Measurements from ENCODE around the gene PDIA4. TPM values are rescaled to one million over a fixed set of nuclear protein-coding genes. Genes with fewer than 3 reads are reported as not detected.
"Not testable (repeated sequence)": the region's sequence is repeated elsewhere in the genome, so short reads cannot be mapped to it uniquely, and the experiment has no call there.

PDIA4 gene
- total and polyA plus RNA-seq, 4 donors, result 24.4 to 86.0 (median 63.9) TPM

DNA sequence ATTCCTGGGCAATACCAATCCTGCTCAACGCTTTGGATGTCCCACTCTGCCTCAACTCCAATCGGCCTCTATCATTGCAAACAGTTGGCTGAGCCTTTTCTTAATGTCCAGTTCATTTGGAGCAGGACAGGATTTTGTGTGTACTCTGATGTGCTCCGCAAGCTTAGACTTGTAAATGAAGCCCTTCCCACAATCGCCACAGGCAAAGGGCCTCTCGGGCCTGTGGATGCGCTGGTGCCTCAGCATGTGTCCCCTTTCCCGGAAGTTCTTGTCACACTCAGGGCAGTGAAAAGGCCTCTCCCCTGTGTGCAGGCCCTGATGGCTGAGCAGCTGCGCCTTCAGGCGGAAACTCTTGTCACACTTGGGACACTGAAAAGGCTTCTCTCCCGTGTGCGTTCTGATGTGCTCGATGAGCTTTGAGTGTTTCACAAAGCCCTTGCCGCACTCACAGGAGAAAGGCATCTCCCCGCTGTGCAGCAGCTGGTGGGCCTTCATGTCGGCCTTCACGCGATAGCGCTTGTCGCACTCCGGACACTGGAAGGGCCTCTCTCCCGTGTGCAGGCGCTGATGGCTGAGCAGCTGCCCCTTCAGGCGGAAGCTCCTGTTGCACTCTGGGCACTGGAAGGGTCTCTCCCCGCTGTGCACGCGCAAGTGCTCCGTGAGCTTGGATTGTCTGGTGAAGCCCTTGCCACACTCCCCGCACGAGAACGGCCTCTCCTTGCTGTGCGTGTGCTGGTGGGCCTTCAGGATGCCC lies 42.2 kb upstream of the PDIA4 start:
- intact Hi-C loops (cut with DNase I), result no loop called here
- no peaks in the 10 kb centered on the region for H3K27me3 ChIP-seq (ENCODE audit: control insufficient read depth in 1 of 2, insufficient read depth in 2 of 2, low read length in 1 of 2)
- H3K36me3 ChIP-seq (ENCODE audit: control insufficient read depth in 1 of 2, insufficient read depth in 2 of 2, low read length in 1 of 2), result peaks cover 2% of the 10 kb centered on the region in 2 donors
- H3K27ac ChIP-seq (ENCODE audit: low read depth in 1 of 2, low read length in 2 of 2), result no peak overlapping the region
- no peaks in the 10 kb centered on the region for H3K9me3 ChIP-seq (ENCODE audit: control insufficient read depth, low read length)
- H3K4me3 ChIP-seq (ENCODE audit: low read length in 2 of 2), result no peak overlapping the region
- 94 to 97% methylated on average over 31 of the region's 31 CpGs for WGBS, 2 donors
- ATAC-seq (ENCODE audit: low FRiP score), result no peak
- H3K4me1 ChIP-seq (ENCODE audit: control insufficient read depth in 1 of 2, insufficient read depth in 2 of 2, low read length in 2 of 2), result no peaks in the 10 kb centered on the region
- no peak for DNase-seq

DNA sequence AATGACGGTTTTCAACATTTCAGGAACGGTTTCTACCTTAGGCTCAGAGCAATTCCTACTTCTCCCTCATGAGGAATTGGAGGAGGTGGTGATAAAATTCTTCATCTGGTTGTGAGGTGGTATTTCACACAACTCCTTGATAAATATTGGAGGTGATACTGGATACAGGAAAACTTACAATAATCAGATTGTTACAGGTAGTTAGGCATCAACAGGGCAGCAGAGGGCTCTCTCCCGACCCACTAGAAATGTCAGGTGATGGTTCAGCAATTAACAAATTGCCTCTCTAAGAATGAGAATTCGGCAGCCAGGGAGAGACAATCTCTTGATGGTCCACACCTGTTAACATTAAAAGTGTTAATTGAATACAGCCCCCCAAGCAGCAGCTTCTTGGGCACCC lies 39.6 kb upstream of the PDIA4 start:
- H3K9me3 ChIP-seq (ENCODE audit: control insufficient read depth, low read length), result no peaks in the 10 kb centered on the region
- H3K27me3 ChIP-seq (ENCODE audit: control insufficient read depth in 1 of 2, insufficient read depth in 2 of 2, low read length in 1 of 2), result no peaks in the 10 kb centered on the region
- intact Hi-C loops (cut with DNase I), result loop anchor here in 1 of 2 donors (5.0 kb wide), 1 partner anchor 61 kb away; no protein-coding TSS in a partner anchor
- no peak overlapping the region for H3K27ac ChIP-seq (ENCODE audit: low read depth in 1 of 2, low read length in 2 of 2)
- no peak for ATAC-seq (ENCODE audit: low FRiP score)
- no peak for DNase-seq
- H3K4me1 ChIP-seq (ENCODE audit: control insufficient read depth in 1 of 2, insufficient read depth in 2 of 2, low read length in 2 of 2), result no peaks in the 10 kb centered on the region
- no peak overlapping the region for H3K4me3 ChIP-seq (ENCODE audit: low read length in 2 of 2)
- peaks cover 2% of the 10 kb centered on the region in 2 donors for H3K36me3 ChIP-seq (ENCODE audit: control insufficient read depth in 1 of 2, insufficient read depth in 2 of 2, low read length in 1 of 2)
- 77% methylated on average over 4 of the region's 4 CpGs for WGBS, 2 donors

DNA sequence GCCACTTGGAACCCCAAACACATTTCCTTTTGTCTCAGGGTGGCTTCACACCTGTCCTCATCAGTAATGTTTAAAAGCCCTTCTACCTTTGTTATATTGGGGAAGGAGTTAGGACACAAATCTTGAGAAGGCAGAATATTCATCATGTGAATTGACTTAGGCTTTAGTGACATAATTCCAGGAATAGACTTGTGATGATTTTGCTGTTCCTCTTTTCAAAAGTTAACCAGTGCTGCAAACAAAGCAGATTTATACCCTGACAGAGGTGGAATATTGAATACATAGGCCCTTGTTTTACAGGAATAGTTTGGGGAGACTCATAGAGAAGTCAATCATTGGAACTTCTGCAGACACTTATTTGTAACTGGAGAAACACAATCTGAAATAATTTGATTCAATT lies 35.2 kb upstream of the PDIA4 start:
- Histone ChIP-seq H3K4me3 (ENCODE audit: low read length in 2 of 2) (no peak overlapping the region), H3K36me3 (ENCODE audit: control insufficient read depth in 1 of 2, insufficient read depth in 2 of 2, low read length in 1 of 2) (no peaks in the 10 kb centered on the region), H3K4me1 (ENCODE audit: control insufficient read depth in 1 of 2, insufficient read depth in 2 of 2, low read length in 2 of 2) (no peaks in the 10 kb centered on the region), H3K27ac (ENCODE audit: low read depth in 1 of 2, low read length in 2 of 2) (no peak overlapping the region), H3K27me3 (ENCODE audit: control insufficient read depth in 1 of 2, insufficient read depth in 2 of 2, low read length in 1 of 2) (no peaks in the 10 kb centered on the region), H3K9me3 (ENCODE audit: control insufficient read depth, low read length) (no peaks in the 10 kb centered on the region)
- ATAC-seq (ENCODE audit: low FRiP score) (no peak), DNase-seq (no peak)
- intact Hi-C loops (cut with DNase I), result no loop called here

DNA sequence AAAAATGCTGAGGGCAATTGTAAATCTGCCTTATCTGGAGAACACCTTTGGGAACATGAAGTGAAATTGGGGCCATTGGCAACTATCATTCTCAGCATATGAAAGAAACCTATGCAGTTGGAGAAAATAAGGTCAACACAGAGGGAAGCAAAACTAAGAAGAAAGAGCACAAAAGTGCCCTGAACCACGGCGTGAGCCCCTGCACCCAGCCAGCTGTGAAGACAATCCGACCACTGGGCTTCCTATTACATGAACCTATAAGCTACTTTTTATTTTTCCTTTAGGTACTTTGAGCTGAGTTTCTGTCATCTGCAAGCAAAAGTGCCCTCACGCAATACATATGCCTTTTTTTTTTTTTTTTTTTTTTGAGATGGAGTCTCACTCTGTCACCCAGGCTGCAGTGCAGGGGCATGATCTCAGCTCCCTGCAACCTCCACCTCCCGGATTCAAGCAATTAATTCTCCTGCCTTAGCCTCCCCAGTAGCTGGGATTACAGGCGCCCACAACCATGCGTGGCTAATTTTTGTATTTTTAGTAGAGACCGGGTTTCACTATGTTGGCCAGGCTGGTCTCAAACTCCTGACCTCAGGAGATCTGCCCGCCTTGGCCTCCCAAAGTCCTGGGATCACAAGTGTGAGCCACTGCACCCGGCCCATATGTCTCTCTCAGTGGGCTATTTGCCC lies 34.1 kb upstream of the PDIA4 start:
- intact Hi-C loops (cut with DNase I); ATAC-seq (ENCODE audit: low FRiP score): not testable (repeated sequence)

DNA sequence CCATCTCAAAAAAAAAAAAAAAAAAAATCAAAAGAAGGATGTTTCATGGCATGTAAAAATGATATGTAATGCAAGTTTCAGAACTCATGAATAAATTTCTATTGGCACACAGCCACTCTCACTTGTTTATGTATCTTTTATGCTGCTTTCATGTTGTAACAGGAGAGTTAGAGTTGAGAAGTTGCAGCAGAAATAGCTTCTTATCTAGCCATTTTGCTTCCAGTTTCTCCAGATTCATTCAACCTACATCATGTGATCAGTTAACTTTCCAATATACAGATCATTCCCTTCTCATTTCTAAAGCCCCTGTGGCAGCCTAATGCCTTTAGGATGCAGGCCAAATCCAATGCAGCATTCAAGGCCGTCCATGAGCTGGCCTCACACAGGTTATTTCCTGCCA lies 31.9 kb upstream of the PDIA4 start:
- intact Hi-C loops (cut with DNase I), result no loop called here
- no peak for DNase-seq
- H3K27ac ChIP-seq (ENCODE audit: low read depth in 1 of 2, low read length in 2 of 2), result no peak overlapping the region
- H3K4me3 ChIP-seq (ENCODE audit: low read length in 2 of 2), result no peak overlapping the region
- ATAC-seq (ENCODE audit: low FRiP score), result no peak
- no peaks in the 10 kb centered on the region for H3K9me3 ChIP-seq (ENCODE audit: control insufficient read depth, low read length)
- no peaks in the 10 kb centered on the region for H3K4me1 ChIP-seq (ENCODE audit: control insufficient read depth in 1 of 2, insufficient read depth in 2 of 2, low read length in 2 of 2)
- H3K36me3 ChIP-seq (ENCODE audit: control insufficient read depth in 1 of 2, insufficient read depth in 2 of 2, low read length in 1 of 2), result no peaks in the 10 kb centered on the region
- H3K27me3 ChIP-seq (ENCODE audit: control insufficient read depth in 1 of 2, insufficient read depth in 2 of 2, low read length in 1 of 2), result no peaks in the 10 kb centered on the region
- WGBS, 2 donors, result 30 to 51% methylated on average over 1 of the region's 1 CpG

More for the DNA sequence above, 34.1 kb upstream of the PDIA4 start:
- not testable (repeated sequence) for H3K4me3 ChIP-seq (ENCODE audit: low read length in 2 of 2); DNase-seq; H3K27me3 ChIP-seq (ENCODE audit: control insufficient read depth in 1 of 2, insufficient read depth in 2 of 2, low read length in 1 of 2); H3K36me3 ChIP-seq (ENCODE audit: control insufficient read depth in 1 of 2, insufficient read depth in 2 of 2, low read length in 1 of 2); H3K9me3 ChIP-seq (ENCODE audit: control insufficient read depth, low read length); H3K4me1 ChIP-seq (ENCODE audit: control insufficient read depth in 1 of 2, insufficient read depth in 2 of 2, low read length in 2 of 2); H3K27ac ChIP-seq (ENCODE audit: low read depth in 1 of 2, low read length in 2 of 2)
- 84% methylated on average over 10 of the region's 10 CpGs for WGBS, 2 donors

DNA sequence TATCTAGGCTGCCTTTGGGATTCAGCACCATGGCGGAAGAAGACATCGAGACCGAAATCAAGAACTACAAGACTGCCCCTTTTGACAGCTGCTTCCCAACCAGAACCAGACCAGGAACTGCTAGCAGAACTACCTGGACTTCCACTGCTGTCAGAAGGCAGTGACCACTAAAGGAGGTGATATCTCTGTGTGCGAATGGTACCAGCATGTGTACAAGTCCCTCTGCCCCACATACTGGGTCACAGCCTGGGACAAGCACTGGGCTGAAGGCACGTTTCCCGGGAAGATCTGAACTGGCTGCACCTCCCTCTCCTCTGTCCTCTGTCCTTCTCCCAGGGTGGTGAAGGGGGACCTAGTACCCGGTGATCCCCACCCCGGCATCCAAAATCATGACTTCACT lies 25.6 kb upstream of the PDIA4 start:
- H3K27me3 ChIP-seq (ENCODE audit: control insufficient read depth in 1 of 2, insufficient read depth in 2 of 2, low read length in 1 of 2), result peaks cover 0 to 2% of the 10 kb centered on the region in 2 donors
- intact Hi-C loops (cut with DNase I), result no loop called here
- H3K4me3 ChIP-seq (ENCODE audit: low read length in 2 of 2), result no peak overlapping the region
- no peaks in the 10 kb centered on the region for H3K36me3 ChIP-seq (ENCODE audit: control insufficient read depth in 1 of 2, insufficient read depth in 2 of 2, low read length in 1 of 2)
- ATAC-seq (ENCODE audit: low FRiP score) (no peak), DNase-seq (no peak)
- no peaks in the 10 kb centered on the region for H3K4me1 ChIP-seq (ENCODE audit: control insufficient read depth in 1 of 2, insufficient read depth in 2 of 2, low read length in 2 of 2)
- H3K9me3 ChIP-seq (ENCODE audit: control insufficient read depth, low read length), result no peaks in the 10 kb centered on the region
- no peak overlapping the region for H3K27ac ChIP-seq (ENCODE audit: low read depth in 1 of 2, low read length in 2 of 2)
- WGBS, 2 donors, result 88 to 91% methylated on average over 8 of the region's 8 CpGs

DNA sequence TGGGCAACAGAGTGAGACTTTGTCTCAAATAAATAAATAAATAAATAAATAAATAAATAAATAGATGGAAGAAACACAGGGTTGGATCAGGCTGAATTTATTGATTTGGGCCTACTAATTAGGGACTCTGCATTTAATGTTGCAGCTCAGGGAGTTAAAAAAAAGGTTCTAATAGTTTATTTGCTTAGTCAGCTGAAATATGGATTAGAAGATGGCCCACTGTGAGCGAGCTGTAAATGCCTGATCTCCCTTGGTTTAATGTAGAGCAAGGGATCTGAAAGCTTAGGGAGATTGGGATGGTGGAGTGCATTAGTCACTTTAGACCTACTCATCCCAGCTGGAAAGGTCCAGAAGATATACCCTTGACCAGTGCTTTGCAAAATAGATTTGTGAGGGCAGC lies 25.1 kb upstream of the PDIA4 start:
- ATAC-seq (ENCODE audit: low FRiP score) (no peak), DNase-seq (no peak)
- 92 to 95% methylated on average over 1 of the region's 1 CpG for WGBS, 2 donors
- no peak overlapping the region for H3K4me3 ChIP-seq (ENCODE audit: low read length in 2 of 2)
- intact Hi-C loops (cut with DNase I), result no loop called here
- H3K27me3 ChIP-seq (ENCODE audit: control insufficient read depth in 1 of 2, insufficient read depth in 2 of 2, low read length in 1 of 2), result peaks cover 0 to 2% of the 10 kb centered on the region in 2 donors
- no peaks in the 10 kb centered on the region for H3K9me3 ChIP-seq (ENCODE audit: control insufficient read depth, low read length)
- H3K4me1 ChIP-seq (ENCODE audit: control insufficient read depth in 1 of 2, insufficient read depth in 2 of 2, low read length in 2 of 2), result no peaks in the 10 kb centered on the region
- H3K36me3 ChIP-seq (ENCODE audit: control insufficient read depth in 1 of 2, insufficient read depth in 2 of 2, low read length in 1 of 2), result no peaks in the 10 kb centered on the region
- H3K27ac ChIP-seq (ENCODE audit: low read depth in 1 of 2, low read length in 2 of 2), result no peak overlapping the region

DNA sequence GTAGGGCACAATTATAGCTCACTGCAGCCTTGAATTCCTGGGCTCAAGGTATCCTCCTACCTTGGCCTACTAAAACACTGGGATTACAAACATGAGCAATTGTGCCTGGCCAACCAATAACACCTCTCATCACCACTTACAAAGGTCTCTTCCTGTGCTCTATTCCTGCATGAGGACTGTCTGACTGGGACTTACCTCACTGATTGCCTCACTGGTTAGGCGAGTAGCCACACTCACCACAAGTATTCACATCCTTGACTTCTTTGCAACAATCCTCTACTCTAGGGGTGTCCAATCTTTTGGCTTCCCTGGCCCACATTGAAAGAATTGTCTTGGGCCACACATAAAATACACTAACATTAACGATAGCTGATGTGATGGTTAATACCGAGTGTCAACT lies 22.6 kb upstream of the PDIA4 start:
- 91 to 94% methylated on average over 3 of the region's 3 CpGs for WGBS, 2 donors
- H3K4me3 ChIP-seq (ENCODE audit: low read length in 2 of 2), result no peak overlapping the region
- no peaks in the 10 kb centered on the region for H3K36me3 ChIP-seq (ENCODE audit: control insufficient read depth in 1 of 2, insufficient read depth in 2 of 2, low read length in 1 of 2)
- no peak overlapping the region for H3K27ac ChIP-seq (ENCODE audit: low read depth in 1 of 2, low read length in 2 of 2)
- DNase-seq (no peak), ATAC-seq (ENCODE audit: low FRiP score) (no peak)
- peaks cover 0 to 2% of the 10 kb centered on the region in 2 donors for H3K27me3 ChIP-seq (ENCODE audit: control insufficient read depth in 1 of 2, insufficient read depth in 2 of 2, low read length in 1 of 2)
- H3K9me3 ChIP-seq (ENCODE audit: control insufficient read depth, low read length), result no peaks in the 10 kb centered on the region
- H3K4me1 ChIP-seq (ENCODE audit: control insufficient read depth in 1 of 2, insufficient read depth in 2 of 2, low read length in 2 of 2), result no peaks in the 10 kb centered on the region
- intact Hi-C loops (cut with DNase I), result no loop called here

DNA sequence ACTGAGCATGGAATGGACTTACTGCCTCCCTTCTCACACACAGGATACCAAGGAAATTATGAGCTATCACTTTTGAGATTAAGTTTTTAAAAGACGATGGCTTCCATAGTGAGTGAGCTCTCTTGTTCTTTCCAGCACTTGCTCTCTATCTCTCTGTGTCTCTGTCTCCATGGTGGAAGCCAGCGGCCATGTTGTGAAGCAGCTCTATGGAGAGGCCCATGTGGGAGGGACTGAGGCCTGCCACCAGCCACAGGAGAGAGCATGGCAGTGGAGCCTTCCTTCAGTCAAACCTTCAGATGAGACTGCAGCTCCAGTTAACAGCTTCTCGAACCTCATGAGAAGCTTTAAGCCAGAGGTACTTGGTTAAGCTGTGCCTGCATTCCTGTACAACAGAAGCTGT lies 20.5 kb upstream of the PDIA4 start:
- ATAC-seq (ENCODE audit: low FRiP score), result no peak
- 76 to 81% methylated on average over 3 of the region's 3 CpGs for WGBS, 2 donors
- no peaks in the 10 kb centered on the region for H3K9me3 ChIP-seq (ENCODE audit: control insufficient read depth, low read length)

More for the DNA sequence above, 20.5 kb upstream of the PDIA4 start:
- H3K27me3 ChIP-seq (ENCODE audit: control insufficient read depth in 1 of 2, insufficient read depth in 2 of 2, low read length in 1 of 2), result peaks cover 0 to 2% of the 10 kb centered on the region in 2 donors
- H3K36me3 ChIP-seq (ENCODE audit: control insufficient read depth in 1 of 2, insufficient read depth in 2 of 2, low read length in 1 of 2), result no peaks in the 10 kb centered on the region
- H3K27ac ChIP-seq (ENCODE audit: low read depth in 1 of 2, low read length in 2 of 2), result no peak overlapping the region
- intact Hi-C loops (cut with DNase I), result no loop called here
- no peaks in the 10 kb centered on the region for H3K4me1 ChIP-seq (ENCODE audit: control insufficient read depth in 1 of 2, insufficient read depth in 2 of 2, low read length in 2 of 2)
- no peak overlapping the region for H3K4me3 ChIP-seq (ENCODE audit: low read length in 2 of 2)
- no peak for DNase-seq

Data from aorta (tissue), 5 donors.